ENCODE data around the gene PLA2G4E.
A peak's percentile ranks its signal among the peaks of the same experiment; 100 is the strongest.

PLA2G4E gene

DNA sequence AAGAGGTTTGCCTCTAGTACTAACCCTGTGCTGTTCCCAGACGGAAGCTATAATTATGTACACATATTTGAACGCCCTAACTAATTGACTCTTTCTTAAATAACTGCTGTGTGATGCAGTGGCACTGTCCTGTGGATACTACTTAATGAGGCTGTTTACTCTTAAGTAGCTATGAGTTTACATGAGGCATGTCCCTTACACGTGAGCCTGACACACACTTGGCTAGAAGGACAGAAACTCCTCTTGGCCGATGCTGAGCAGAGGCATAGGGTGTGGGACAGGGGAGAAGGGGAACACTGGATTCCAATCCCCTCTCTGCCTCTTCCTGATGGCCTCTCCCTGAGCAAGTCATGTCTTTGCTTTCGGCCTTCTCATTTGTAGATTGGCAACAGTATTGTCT is 70.4 kb downstream of the PLA2G4E start:
- DNase-seq = no peak

DNA sequence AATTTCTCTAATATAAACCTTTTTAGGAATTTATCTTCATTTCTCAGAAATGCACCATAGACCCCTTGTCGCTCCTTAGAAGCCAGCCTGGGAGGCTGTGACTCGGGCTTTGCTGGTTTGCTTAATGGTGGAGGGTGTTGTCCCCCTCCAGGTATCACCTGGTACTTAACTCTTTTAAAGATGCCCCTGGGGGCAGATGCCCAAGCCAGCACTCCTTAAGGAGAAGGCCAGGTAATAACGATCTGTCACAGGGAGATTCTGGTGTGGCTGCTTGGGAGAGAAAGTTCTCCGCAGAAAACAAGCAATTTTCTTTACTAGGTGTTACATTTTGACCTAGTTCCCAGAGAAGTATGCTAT is 70.7 kb downstream of the PLA2G4E start:
- no peak for DNase-seq

- no peak for DNase-seq
Measured at GRCh38 chr15:41949401-41950126, 71.3 kb downstream of the PLA2G4E start.

DNA sequence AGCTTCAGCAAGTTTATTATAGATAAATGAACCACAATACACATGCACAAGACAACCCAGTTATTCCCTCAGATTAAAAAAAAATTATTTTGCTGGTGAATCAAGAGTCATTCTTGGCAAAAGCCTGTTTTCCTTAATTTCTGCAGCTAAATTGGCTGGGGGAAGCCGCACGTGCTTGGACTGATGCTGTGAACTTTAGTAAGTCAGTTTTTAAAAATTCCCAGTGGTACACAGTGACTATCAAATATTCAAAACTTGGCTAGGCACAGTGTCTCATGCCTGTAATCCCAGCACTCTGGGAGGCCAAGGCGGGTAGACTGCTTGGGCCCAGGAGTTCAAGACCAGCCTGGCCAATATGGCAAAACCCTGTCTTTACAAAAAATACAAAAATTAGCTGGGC is 72.4 kb downstream of the PLA2G4E start:
- no peak for DNase-seq

DNA sequence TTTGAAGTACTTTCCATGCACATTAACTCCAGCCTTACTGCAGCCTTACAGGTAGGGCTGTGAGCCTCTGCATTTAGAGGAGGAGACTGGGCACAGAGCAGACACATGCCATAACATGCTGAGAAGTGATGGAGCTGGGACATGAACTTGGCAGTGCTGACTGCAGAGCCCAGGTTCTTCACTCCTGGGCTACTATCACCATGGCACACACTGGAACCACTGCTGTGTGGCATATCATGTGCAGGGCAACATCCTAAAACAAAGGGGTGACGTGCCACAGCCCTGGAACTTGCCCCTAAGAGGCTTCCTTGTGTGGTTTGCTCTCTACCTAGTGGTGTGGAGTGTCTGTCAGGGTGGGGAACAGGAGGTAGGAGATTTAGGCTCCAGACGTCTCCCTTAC is 73.9 kb downstream of the PLA2G4E start:
- DNase-seq = no peak

DNA sequence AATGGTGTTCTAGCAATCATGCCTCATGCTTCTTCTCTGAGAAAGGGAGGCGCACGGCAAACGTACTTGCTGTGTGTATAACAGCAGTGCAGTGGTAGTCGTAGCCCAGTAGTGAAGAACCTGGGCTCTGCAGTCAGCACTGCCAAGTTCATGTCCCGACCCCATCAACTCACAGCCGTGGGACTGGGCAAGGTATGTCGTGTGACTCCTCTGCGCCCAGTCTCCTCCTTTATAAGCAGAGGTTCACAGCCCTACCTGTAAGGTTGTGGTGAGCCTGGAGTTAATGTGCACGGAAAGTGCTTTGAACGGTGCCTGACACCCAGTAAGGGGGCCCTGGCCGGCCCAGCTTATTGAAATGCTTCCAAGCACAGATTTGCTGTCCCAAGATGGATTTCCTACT is 75.1 kb downstream of the PLA2G4E start:
- DNase-seq = no peak

DNA sequence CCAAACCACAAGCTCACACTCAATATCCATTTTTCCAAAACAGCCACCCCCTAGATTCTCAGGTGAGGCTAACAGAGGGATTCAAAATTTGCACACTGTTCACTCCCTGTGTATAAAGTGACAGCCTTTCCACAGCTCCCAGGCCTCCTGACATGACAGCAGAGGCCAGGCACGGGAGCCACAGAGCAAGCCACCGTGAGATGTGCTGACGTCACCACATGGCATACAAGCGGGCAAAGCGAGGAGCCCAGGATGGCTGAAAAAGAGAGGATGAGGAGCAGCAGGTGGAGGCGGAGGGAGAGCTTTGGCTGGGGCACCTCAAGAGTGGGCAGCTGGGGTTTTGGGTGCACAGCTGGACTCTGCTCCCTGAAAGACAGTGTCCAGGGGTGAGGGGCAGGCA is 75.6 kb downstream of the PLA2G4E start:
- DNase-seq = no peak

GRCh38 chr15:41944313-41944940 is 76.4 kb downstream of the PLA2G4E start:
- no peak for DNase-seq

DNA sequence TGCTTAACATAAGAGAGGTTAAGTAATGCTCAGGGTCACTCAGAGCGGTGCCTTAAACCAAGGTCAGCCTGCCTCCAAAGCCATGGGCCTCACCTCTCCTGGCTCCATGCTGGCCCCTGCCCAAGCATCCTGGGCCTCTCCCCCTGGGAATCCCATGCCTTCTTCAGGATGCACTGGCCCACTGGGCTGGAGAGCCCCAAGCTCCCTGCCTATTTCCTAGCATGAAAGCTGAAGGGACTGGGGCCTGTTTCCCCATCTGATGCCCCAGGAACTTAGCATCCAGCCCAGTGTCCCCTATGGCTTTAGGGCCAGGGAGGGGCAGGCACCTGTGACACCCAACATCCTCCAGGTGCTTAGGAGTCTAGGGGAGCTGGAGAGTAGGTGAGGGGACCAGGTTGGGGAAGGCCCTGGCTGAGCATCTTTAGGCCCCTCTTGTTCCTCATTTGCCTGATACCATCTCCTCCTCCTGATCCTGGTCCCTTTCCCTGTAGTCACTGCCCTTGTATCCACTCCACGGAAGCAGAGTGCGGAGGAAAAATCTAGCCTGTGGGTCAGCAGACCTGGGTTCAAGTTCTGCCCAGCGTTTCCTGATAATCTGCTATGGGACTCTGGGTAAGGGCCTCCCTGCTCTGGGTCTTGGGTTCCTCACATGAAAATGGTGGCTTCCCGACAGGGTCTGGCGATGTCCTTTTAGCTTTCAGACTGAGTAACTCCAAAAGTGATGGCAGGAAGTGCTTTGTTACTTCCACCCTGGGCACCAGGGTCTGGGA is 77.1 kb downstream of the PLA2G4E start:
- DNase-seq = no peak

GRCh38 chr15:41942886-41943285 is 78.0 kb downstream of the PLA2G4E start:
- DNase-seq = no peak

GRCh38 chr15:41941644-41942415 is 79.0 kb downstream of the PLA2G4E start:
- DNase-seq = no peak

DNA sequence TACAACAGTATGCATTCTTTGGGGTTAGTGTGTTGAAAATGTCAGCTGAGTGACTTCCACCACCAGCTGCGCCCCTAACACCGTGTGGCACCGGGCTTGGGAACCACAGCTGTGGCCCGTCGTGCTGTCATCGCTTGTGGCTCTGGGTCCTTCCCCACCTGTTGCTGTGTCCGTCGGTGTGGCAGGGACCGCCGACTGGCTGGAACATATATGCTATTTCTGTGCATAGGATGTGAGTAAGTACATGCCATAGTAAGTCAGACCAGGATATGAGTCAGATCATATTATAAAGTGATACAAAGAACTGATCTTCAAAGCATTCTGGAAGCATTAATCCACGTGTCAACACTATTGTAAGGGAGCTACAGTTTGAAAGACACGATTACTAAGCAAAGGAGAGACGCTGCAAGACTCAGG is 80.4 kb downstream of the PLA2G4E start:
- DNase-seq = peak; percentile 51

- DNase-seq = no peak
Measured at GRCh38 chr15:41939986-41940385, 80.9 kb downstream of the PLA2G4E start.

GRCh38 chr15:41937568-41937923 is 83.3 kb downstream of the PLA2G4E start:
- no peak for DNase-seq

GRCh38 chr15:41936649-41937567 is 83.9 kb downstream of the PLA2G4E start:
- peak; percentile 67 for DNase-seq

DNA sequence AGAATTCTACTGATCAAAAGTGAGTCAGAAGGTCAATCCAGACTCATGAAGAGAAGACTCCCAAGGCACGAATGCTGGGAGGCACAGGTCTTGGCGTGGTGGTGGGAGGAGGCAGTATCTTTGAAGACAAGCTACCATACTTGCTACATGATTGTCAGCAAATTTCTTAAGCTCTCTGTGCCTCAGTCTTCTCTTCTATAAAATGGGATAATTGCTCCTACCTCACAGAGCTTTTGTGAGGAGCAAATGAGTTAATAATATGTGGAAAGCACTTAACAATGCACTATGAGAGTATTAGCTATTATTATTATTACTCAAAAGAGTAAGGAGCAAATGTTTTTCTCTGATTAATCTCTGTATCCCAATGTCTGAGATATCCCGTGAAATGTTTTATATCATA is 84.7 kb downstream of the PLA2G4E start:
- no peak for DNase-seq

GRCh38 chr15:41935566-41936020 is 85.2 kb downstream of the PLA2G4E start:
- no peak for DNase-seq

DNA sequence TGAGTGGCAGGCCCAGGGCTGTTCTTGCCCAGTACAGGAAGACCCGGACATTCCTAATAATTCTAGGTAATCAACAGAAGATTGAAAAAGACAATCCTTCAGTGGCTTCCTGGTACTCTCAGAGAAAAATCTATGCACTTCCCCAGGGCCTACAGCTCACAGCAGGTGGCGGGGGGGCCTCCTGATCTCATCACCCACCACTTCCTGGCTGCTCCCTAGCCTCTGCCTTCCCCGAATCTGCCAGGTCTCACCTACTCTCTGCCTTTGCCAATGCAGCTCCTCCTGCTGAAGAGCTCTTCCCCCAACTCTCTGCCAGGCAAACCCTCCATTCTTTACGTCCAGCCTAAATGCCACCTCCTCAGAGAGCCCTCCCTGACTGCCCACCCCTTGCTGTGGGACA is 86.0 kb downstream of the PLA2G4E start:
- peak; percentile 66 for DNase-seq

DNA sequence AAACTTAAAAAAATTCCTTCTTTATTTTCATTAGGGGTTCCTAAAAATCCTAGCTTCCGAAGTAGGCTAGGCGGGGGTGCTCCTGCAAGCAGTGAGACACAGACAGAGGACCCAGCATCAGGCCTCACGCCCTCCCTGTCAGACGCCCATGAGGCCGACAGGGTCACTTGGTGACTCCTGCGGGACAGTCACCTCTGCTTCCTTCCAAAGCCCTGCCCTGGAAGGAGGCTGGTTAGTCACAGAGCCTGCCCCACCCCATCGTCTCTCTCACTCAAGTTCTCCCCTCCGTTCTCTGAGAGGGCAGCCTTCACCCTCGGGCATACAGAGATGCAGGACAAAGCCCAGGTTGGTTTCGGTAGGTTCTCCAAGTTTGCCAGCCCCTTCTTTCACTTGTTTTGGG is 87.1 kb downstream of the PLA2G4E start:
- DNase-seq = no peak

GRCh38 chr15:41933326-41933725 is 87.5 kb downstream of the PLA2G4E start:
- DNase-seq = no peak

DNA sequence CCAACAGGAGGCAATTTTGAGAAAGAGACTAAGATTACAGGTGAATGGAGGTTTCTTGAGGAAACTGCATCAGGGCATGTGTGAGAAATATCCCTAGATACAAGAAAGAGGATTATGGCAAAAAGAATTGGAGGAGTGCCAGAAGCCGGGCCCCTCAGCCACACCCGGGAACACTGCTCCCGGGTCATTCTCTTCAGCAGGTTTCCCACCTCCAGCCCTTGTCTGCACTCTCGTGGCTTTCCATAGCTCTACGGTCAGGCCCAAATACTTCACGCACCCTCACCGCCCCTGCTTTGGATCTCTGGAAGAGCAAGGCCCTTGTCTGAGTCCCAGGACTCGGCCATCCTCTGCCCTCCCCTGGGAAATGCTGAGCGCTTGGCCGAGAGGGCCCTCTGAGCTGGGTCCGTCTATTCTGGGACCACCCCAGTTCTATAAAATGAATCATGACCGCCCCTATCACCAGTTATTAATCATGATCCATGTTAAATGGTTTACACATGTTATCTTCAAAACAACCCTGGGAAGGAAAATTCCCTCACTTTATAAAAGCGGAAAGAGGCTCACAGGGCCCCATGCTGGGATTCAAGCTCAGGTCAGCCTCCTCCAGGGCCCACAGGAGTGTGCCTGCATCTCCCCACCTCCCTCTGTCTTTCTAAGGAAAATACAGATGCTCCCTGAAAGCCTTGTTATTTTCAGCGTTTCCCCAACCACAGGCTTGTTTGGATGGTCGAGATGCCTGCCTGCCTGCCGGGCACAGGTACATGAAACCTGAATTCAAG is 88.1 kb downstream of the PLA2G4E start:
- no peak for DNase-seq

Measured in activated CD8-positive, alpha-beta memory T cell treated with anti-CD3 and anti-CD28 coated beads, Interleukin-2, amount 50 U/mL, for 4 hours (primary cell).